SK-N-SH (cell line): ENCODE data around the gene FOXK2. TPM values are rescaled to one million over a fixed set of nuclear protein-coding genes. Genes with fewer than 3 reads are reported as not detected.

Experiments used
- CTCF ChIA-PET: fragments of 300-600, 350-600 bp; formaldehyde crosslinking; extraction: SDS; loops from one replicate; lab custom pipeline; 2021; lab: Yijun Ruan, JAX
- POLR2A ChIA-PET: fragments of 350-600 bp; sonication (Branson Sonifier 250); formaldehyde crosslinking; extraction: SDS; loops from one replicate; lab custom pipeline; 2020; ENCODE audit warnings: antibody characterized with exemption, inconsistent platforms; lab: Yijun Ruan, JAX
- DNase-seq: peaks from one replicate; pipeline ENCODE4 v3.0.0; 2012
- H2AFZ ChIP-seq: fragments of 200-600 bp; sonication (generic); 2 replicates; pipeline ENCODE4 v1.8.1; 2016; ENCODE audit warnings: antibody characterized with exemption, mild to moderate bottlenecking, low read depth
- H3F3A ChIP-seq: fragments of 200-600 bp; sonication (generic); replicated peaks from 2 replicates; pipeline ENCODE3; 2016; ENCODE audit warnings: antibody characterized with exemption, mild to moderate bottlenecking; ENCODE audit not compliant: insufficient read depth
- H3K27ac ChIP-seq, 2 experiments: fragments of 200-500 bp in 1 of 2; fragments of 200-600 bp in 1 of 2; sonication (Bioruptor generic) in 1 of 2; sonication (generic), shearing (Covaris generic) in 1 of 2; 2 replicates each; pipeline versions ENCODE4 v1.5.1 to v1.6.1; 2014 to 2016; ENCODE audit warnings: low read depth in 2 of 2, inconsistent platforms in 1 of 2, low read length in 1 of 2, mild to moderate bottlenecking in 1 of 2, mixed read lengths in 1 of 2
- H3K27me3 ChIP-seq: fragments of 200-600 bp; sonication (generic), shearing (Covaris generic); 2 replicates; pipeline ENCODE4 v1.6.1; 2016; ENCODE audit warnings: mixed run types; ENCODE audit not compliant: insufficient read depth
- H3K36me3 ChIP-seq, 2 experiments: fragments of 200-500 bp in 1 of 2; fragments of 200-600 bp in 1 of 2; sonication (Bioruptor generic) in 1 of 2; sonication (generic) in 1 of 2; replicated peaks in 1 of 2; 2 replicates each; pipeline versions ENCODE3 to v1.5.1; 2014 to 2016; ENCODE audit warnings: low read length in 1 of 2, mild to moderate bottlenecking in 1 of 2; ENCODE audit not compliant: insufficient read depth in 2 of 2, control insufficient read depth in 1 of 2
- H3K4me1 ChIP-seq, 2 experiments: fragments of 200-500 bp in 1 of 2; fragments of 200-600 bp in 1 of 2; sonication (Bioruptor generic) in 1 of 2; sonication (generic), shearing (Covaris generic) in 1 of 2; 2 replicates each; pipeline versions ENCODE4 v1.5.1 to v1.6.1; 2014 to 2016; ENCODE audit warnings: low read depth in 1 of 2, low read length in 1 of 2, mixed run types in 1 of 2; ENCODE audit not compliant: insufficient read depth in 2 of 2, control insufficient read depth in 1 of 2
- H3K4me2 ChIP-seq: fragments of 200-600 bp; sonication (generic), shearing (Covaris generic); 2 replicates; pipeline ENCODE4 v1.6.1; 2017; ENCODE audit warnings: mixed run types
- H3K4me3 ChIP-seq, 2 experiments: fragments of 200-500 bp in 1 of 2; fragments of 200-600 bp in 1 of 2; sonication (Bioruptor generic) in 1 of 2; sonication (generic), shearing (Covaris generic) in 1 of 2; 2 replicates each; pipeline versions ENCODE4 v1.5.1 to v1.8.1; 2014 to 2016; ENCODE audit warnings: low read depth in 2 of 2, inconsistent platforms in 1 of 2, low read length in 1 of 2, mild to moderate bottlenecking in 1 of 2, mixed read lengths in 1 of 2, moderate library complexity in 1 of 2
- H3K79me2 ChIP-seq: fragments of 200-600 bp; sonication (generic); 2 replicates; pipeline ENCODE4 v1.8.1; 2017; ENCODE audit warnings: mild to moderate bottlenecking; ENCODE audit not compliant: insufficient read depth
- H3K9ac ChIP-seq: fragments of 200-600 bp; sonication (generic); 2 replicates; pipeline ENCODE4 v1.6.1; 2017; ENCODE audit warnings: mixed run types
- H3K9me2 ChIP-seq: fragments of 200-600 bp; sonication (generic); 2 replicates; pipeline ENCODE4 v1.6.1; 2017; ENCODE audit warnings: mixed run types
- H3K9me3 ChIP-seq: fragments of 200-600 bp; sonication (generic); 2 replicates; pipeline ENCODE4 v1.6.1; 2017; ENCODE audit warnings: mixed run types, mild to moderate bottlenecking, moderate library complexity
- H4K20me1 ChIP-seq: fragments of 200-600 bp; sonication (generic); 2 replicates; pipeline ENCODE4 v1.6.1; 2017; ENCODE audit warnings: mild to moderate bottlenecking, mixed run types; ENCODE audit not compliant: insufficient read depth
- FOXM1 ChIP-seq: IDR thresholded peaks from 2 replicates; pipeline ENCODE4 v1.4.0; 2012; ENCODE audit warnings: low read depth, mild to moderate bottlenecking
- MEF2A ChIP-seq: IDR thresholded peaks from 2 replicates; pipeline ENCODE4 v1.4.0; 2012; ENCODE audit warnings: low read depth, borderline replicate concordance
- RFX5 ChIP-seq: IDR thresholded peaks from 2 replicates; pipeline ENCODE4 v1.6.1; 2012; ENCODE audit warnings: mild to moderate bottlenecking, improper control_type of control experiment, low read length
- TCF12 ChIP-seq: IDR thresholded peaks from 2 replicates; pipeline ENCODE4 v1.4.0; 2012
- TEAD4 ChIP-seq: IDR thresholded peaks from 2 replicates; pipeline ENCODE4 v1.4.0; 2012; ENCODE audit warnings: mild to moderate bottlenecking, borderline replicate concordance; ENCODE audit not compliant: insufficient read depth
- YY1 ChIP-seq: IDR thresholded peaks from 2 replicates; pipeline ENCODE4 v1.4.0; 2012; ENCODE audit warnings: low read depth, mild to moderate bottlenecking
- whole genome bisulfite sequencing: methylation state at CpG from one replicate; pipeline ENCODE4 v1.1.6; 2017; ENCODE audit warnings: low lambda C conversion rate; 5-methylcytosine and 5-hydroxymethylcytosine counted together
- polyA plus RNA-seq, 3 experiments: library from polyadenylated mRNA; depleted of rRNA; stranded (reverse); fragments of >200 nt; gene quantifications; 2 replicates each; pipeline ENCODE4 v1.2.3, GENCODE V29; 2012
- TF ChIP-seq, protein P1 (sequence below): fragments of 200-600 bp; sonication (generic); IDR thresholded peaks from 2 replicates; pipeline ENCODE4 v1.6.1; 2017; ENCODE audit warnings: antibody characterized with exemption, mild to moderate bottlenecking, moderate library complexity
- TF ChIP-seq, protein P2 (sequence below): IDR thresholded peaks from 2 replicates; pipeline ENCODE4 v1.6.1; 2012; ENCODE audit warnings: mild to moderate bottlenecking, low read depth, low read length, moderate library complexity
- TF ChIP-seq, protein P3 (sequence below): IDR thresholded peaks from 2 replicates; pipeline ENCODE4 v1.4.0; 2012; ENCODE audit warnings: low read depth

FOXK2 gene
- polyA plus RNA-seq, 1 of the 3 experiments (the other 2 are of a cell fraction), result 36.4 TPM

DNA sequence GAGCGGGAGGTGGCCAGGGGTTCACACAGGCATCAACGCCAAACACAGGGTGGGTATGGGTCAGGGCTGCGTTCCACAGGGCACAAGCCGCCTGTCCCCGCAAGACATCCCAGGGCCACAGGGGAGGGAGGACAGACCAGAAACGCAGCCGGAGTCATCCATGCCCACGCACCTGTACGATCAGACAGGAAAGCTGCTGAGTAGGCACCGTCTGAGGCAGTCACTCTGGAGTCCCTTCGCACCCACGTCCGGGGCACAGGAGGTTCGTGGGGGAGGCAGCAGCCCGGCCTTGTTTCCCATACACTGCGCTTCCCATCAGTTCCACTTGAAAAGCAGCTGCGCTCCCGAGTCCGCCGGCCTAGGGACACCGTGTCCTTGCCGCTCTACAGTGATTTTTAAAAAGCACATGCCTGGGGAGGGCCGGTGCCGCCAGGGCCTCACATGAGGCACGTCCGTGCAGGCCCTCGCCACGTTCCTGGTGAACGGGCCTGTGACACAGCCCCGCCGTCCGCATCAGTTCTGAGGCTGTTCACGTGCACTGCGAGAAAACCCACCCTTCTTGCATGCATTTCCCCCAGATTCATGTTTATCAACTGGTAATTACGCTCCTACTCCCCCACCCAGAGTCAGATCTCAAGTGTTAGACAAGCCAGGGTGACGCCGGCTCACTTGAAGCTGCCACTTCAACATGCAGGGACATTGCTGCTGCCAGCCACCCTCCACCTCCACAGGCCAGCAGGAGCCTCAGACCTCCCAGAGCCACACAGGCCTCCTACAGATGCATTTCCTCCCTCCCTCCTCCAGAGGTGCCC is 94.0 kb downstream of the FOXK2 start:
- peak; percentile 83 for DNase-seq
- ChIA-PET CTCF (interaction anchor here (1.3 kb wide), 1 partner anchor 139 kb away, joined by 3 read pairs; no protein-coding TSS in a partner anchor), POLR2A (no interaction called here)
- no peaks in the 10 kb centered on the region for H3K9me2 ChIP-seq
- H3K9ac ChIP-seq, result no peak overlapping the region
- H3K27ac ChIP-seq, result peak overlapping the region in 1 of 2 experiments; percentile 23; a peak in 1 of 4 replicates
- H3K79me2 ChIP-seq, result no peaks in the 10 kb centered on the region
- TF ChIP-seq TCF12 (no peak), FOXM1 (no peak), MEF2A (no peak), RFX5 (no peak), TEAD4 (no peak)
- WGBS, result 96% methylated on average over 32 of the region's 37 CpGs
- no peak overlapping the region for H3K4me3 ChIP-seq
- no peak overlapping the region for H2AFZ ChIP-seq
- H3K4me2 ChIP-seq, result no peak overlapping the region
- peaks cover 49 to 54% of the 10 kb centered on the region in 2 experiments for H3K36me3 ChIP-seq
- H4K20me1 ChIP-seq, result no peaks in the 10 kb centered on the region
- no peaks in the 10 kb centered on the region for H3K9me3 ChIP-seq
- H3F3A ChIP-seq, result peaks cover 27% of the 10 kb centered on the region
- peaks cover 0 to 16% of the 10 kb centered on the region in 2 experiments; a peak in 2 of 4 replicates for H3K4me1 ChIP-seq
- H3K27me3 ChIP-seq, result no peaks in the 10 kb centered on the region

DNA sequence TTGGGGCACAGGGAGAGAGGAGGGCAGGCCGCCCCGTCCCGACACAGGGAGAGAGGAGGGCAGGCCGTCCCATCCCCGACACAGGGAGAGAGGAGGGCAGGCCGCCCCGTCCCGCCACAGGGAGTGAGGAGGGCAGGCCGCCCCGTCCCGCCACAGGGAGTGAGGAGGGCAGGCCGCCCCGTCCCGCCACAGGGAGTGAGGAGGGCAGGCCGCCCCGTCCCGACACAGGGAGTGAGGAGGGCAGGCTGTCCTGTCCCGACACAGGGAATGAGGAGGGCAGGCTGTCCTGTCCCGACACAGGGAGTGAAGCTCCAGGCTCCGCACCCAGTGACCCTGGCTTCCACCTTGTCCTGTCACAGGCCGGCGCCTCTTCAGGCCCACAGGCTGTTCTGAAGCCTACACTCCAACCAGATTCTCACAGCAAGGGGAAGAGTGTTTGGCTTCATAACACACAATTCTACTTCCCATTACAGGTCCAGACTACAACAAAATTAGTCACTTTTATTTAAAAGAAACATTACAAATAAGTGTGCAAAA is 94.6 kb downstream of the FOXK2 start:
- no peak overlapping the region for H2AFZ ChIP-seq
- POLR2A ChIA-PET, result no interaction called here
- no peaks in the 10 kb centered on the region for H3K9me3 ChIP-seq
- no peaks in the 10 kb centered on the region for H4K20me1 ChIP-seq
- no peak overlapping the region; a peak in 1 of 4 replicates for H3K27ac ChIP-seq
- no peaks in the 10 kb centered on the region; the same call in 1 of the 2 replicates for H3K79me2 ChIP-seq
- H3K4me1 ChIP-seq, result peaks cover 0 to 16% of the 10 kb centered on the region in 2 experiments; a peak in 2 of 4 replicates
- peaks cover 25% of the 10 kb centered on the region for H3F3A ChIP-seq
- TF ChIP-seq, protein P1, sequence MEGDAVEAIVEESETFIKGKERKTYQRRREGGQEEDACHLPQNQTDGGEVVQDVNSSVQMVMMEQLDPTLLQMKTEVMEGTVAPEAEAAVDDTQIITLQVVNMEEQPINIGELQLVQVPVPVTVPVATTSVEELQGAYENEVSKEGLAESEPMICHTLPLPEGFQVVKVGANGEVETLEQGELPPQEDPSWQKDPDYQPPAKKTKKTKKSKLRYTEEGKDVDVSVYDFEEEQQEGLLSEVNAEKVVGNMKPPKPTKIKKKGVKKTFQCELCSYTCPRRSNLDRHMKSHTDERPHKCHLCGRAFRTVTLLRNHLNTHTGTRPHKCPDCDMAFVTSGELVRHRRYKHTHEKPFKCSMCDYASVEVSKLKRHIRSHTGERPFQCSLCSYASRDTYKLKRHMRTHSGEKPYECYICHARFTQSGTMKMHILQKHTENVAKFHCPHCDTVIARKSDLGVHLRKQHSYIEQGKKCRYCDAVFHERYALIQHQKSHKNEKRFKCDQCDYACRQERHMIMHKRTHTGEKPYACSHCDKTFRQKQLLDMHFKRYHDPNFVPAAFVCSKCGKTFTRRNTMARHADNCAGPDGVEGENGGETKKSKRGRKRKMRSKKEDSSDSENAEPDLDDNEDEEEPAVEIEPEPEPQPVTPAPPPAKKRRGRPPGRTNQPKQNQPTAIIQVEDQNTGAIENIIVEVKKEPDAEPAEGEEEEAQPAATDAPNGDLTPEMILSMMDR, result no peak
- no peak for TF ChIP-seq YY1
- TF ChIP-seq, protein P2, sequence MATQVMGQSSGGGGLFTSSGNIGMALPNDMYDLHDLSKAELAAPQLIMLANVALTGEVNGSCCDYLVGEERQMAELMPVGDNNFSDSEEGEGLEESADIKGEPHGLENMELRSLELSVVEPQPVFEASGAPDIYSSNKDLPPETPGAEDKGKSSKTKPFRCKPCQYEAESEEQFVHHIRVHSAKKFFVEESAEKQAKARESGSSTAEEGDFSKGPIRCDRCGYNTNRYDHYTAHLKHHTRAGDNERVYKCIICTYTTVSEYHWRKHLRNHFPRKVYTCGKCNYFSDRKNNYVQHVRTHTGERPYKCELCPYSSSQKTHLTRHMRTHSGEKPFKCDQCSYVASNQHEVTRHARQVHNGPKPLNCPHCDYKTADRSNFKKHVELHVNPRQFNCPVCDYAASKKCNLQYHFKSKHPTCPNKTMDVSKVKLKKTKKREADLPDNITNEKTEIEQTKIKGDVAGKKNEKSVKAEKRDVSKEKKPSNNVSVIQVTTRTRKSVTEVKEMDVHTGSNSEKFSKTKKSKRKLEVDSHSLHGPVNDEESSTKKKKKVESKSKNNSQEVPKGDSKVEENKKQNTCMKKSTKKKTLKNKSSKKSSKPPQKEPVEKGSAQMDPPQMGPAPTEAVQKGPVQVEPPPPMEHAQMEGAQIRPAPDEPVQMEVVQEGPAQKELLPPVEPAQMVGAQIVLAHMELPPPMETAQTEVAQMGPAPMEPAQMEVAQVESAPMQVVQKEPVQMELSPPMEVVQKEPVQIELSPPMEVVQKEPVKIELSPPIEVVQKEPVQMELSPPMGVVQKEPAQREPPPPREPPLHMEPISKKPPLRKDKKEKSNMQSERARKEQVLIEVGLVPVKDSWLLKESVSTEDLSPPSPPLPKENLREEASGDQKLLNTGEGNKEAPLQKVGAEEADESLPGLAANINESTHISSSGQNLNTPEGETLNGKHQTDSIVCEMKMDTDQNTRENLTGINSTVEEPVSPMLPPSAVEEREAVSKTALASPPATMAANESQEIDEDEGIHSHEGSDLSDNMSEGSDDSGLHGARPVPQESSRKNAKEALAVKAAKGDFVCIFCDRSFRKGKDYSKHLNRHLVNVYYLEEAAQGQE, result no peak
- TF ChIP-seq, protein P3, sequence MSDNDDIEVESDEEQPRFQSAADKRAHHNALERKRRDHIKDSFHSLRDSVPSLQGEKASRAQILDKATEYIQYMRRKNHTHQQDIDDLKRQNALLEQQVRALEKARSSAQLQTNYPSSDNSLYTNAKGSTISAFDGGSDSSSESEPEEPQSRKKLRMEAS, result no peak
- H3K4me3 ChIP-seq, result no peak overlapping the region
- CTCF ChIA-PET, result interaction anchor here (1.0 to 1.5 kb wide), 4 partner anchors 14 to 139 kb away, joined by 3 read pairs; no protein-coding TSS in a partner anchor
- peaks cover 56% of the 10 kb centered on the region in 2 experiments for H3K36me3 ChIP-seq
- 83% methylated on average over 7 of the region's 22 CpGs for WGBS
- H3K9ac ChIP-seq, result no peak overlapping the region
- no peak for DNase-seq
- no peak overlapping the region for H3K4me2 ChIP-seq
- H3K9me2 ChIP-seq, result no peaks in the 10 kb centered on the region
- H3K27me3 ChIP-seq, result no peaks in the 10 kb centered on the region
